ENCODE data around the gene HDC.

HDC gene

GRCh38 chr15:50224606-50225005, 40.9 kb downstream of the HDC start:
- no peak for DNase-seq

DNA sequence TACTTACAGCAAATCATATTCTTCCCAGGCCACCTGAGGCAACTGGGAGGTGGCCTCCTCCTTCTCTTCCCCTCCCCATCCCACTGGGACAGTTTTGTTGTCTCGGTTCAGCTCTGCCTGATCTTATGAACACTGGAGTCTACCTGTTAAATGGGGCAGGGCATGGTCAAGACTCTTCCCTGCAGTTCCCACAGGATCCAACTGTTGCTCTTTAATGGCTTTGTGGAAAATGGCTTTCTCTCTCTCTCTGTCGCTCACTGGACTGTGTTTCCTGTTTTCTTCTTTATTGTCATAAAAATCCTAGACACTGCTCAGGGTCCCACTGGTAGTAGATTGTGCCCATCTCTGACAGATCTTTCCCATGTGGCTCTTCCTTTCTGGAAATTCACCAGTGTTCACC, 43.3 kb downstream of the HDC start:
- DNase-seq: no peak

DNA sequence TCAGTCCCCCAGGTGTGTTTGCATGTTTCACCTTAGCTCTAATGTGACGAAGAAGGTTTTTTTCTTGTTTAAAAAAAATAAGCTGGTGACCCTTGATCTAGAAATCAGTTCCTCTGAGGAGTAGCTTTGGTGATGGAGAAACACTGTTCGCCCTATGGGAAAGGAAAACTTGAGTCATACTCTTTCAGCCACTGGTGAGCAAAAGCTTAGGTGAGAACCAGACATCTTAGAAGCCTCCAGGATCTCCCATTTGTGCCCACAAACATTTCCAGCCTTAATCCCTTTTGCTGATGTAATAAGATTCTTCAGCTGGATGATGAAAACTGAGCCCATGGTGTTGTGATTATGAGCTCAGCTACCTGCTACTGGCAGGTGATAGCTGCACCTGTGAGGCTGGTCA, 45.7 kb downstream of the HDC start:
- DNase-seq: no peak

GRCh38 chr15:50218691-50219090, 46.8 kb downstream of the HDC start:
- DNase-seq: no peak

DNA sequence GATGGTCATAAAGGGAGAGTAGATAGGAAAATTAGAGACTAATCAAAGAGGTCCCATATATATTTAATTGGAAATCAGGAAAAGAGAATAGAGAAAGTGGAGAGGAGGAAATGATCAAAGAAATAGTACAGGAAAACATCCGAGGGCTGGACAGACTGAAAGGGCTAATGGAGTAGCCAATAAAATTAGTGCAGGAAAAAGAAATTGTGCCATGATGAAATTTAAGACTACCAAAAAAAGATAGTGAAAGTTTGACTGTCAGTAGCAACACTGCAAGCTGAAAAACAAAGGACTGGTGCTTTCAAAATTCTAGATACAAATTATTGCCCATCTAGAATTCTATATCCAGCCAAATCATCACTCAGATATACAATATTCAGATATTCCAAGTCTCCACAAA, 47.2 kb downstream of the HDC start:
- DNase-seq: no peak

DNA sequence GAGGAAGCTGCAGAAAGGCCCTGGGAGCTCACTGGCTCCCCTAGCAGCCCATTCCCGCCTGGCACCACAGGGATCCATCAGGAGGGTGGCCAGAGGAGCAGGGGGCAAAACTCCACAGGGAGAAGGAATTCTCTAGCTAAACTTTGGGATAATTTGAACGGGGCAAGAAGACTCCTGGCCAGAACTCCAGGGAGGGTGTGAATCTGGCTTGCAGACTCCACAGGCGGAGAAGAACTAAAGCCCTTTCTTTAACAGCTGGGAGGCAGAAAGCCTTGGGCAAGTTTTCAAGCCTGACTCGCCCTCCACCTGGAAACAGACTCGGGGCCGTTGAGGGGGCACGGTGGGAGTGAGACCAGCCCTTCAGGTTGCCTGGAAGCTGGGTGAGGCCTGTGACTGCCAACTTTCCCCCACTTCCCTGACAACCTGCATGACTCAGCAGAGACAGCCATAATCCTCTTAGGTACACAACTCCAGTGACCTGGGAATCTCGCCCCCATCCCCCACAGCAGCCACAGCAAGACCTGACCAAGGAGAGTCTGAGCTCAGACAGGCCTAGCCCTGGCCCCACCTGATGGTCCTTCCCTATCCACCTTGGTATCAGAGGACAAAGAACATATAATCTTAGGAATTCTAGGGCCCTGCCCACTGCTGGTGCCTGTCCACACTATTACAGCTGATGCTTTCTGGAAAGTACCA, 54.9 kb downstream of the HDC start:
- DNase-seq: no peak

DNA sequence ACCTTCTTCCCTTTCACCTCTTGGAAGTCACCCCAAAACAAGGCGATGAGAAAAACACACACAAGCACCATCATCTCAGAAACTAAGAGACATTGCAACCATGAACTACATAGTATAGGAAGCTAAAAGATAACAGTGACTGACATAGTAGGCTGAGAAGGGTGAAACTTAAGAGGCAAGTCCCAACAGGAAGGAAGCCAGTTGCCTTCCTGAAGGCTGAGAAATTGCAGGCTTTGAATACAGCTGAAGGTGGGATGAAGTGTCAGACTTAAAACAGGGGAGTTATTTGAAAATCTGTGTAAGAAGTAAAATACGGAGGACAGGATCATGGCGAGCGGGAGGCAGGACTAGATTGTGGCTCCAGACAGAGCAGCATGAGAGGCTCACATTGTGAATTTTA, 55.7 kb downstream of the HDC start:
- no peak for DNase-seq

- no peak for DNase-seq
Measured at GRCh38 chr15:50206020-50206419, 59.5 kb downstream of the HDC start.

DNA sequence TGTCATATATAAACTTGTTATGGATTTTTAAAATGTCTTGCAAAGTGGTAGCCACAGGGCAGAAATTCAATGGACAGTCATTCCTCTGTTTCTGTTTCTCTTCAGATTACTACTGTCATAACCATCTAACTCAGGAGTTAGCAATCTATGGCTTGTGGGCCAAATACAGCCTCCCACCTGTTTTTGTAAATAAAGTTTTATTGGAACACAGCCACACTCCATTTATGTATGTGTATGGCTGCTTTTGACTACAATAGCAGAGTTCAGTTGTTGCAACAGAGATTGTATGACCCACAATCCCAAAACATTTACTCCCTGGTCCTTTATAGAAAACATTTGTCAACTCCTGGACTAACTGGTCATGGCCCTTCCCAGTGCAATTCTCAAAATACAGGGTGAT, 63.5 kb downstream of the HDC start:
- no peak for DNase-seq

DNA sequence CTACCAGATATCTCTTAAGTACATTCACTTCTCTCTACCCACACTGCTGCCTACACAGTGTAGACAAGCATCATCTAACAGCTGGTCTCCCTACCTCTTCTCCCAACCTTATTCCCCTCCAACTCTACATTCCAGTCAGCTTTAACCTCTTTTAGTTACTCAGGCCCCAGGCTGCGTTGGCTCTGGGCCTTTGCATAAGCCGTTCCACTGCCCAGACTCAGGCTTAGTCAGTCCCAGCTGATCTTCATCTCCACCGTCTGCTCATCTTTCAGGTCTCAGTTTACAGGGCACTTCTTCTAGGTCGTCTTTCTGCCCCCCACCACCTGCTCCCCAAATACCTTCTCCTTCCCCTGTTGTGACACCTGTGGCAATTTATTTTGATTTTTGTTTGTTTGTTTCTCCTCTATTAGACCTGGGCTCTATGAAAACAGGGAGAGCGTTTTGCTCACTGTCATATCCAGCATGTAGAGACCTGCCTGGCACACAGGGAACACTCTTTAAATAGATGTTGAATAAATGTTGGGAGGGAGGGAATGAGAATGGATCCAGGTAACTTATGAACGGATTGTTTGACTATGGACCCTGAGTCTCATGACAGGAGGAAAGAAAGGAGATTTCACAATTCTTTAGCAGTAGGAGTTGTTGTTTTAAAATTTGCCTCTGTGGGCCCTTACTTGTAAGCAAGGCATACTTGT, 72.5 kb downstream of the HDC start:
- DNase-seq: no peak

- DNase-seq: no peak
Measured at GRCh38 chr15:50192164-50192563, 73.4 kb downstream of the HDC start.

All from DMS79 treated with DMSO at 0.1 percent for 48 hours (cell line).